DOHH2 (cell line): ENCODE results near the gene CHI3L2.

ENCODE experiments used
- H3F3A ChIP-seq: fragments of 200-600 bp; sonication (generic), shearing (Covaris generic); 2 replicates; pipeline ENCODE4 v1.6.0; 2016; ENCODE audit warnings: antibody characterized with exemption, mild to moderate bottlenecking; ENCODE audit not compliant: control insufficient read depth, insufficient read depth
- H3K27ac ChIP-seq: fragments of 200-600 bp; sonication (generic); 2 replicates; pipeline ENCODE4 v1.5.1; 2014; ENCODE audit warnings: low read depth, mild to moderate bottlenecking, low read length, moderate library complexity
- H3K27me3 ChIP-seq: fragments of 200-600 bp; sonication (generic); 2 replicates; pipeline ENCODE4 v1.6.1; 2014; ENCODE audit warnings: mild to moderate bottlenecking, low read length, mixed read lengths; ENCODE audit not compliant: control insufficient read depth
- H3K36me3 ChIP-seq: fragments of 200-600 bp; sonication (generic); 2 replicates; pipeline ENCODE4 v1.6.1; 2014; ENCODE audit warnings: mild to moderate bottlenecking, low read length, moderate library complexity, mixed read lengths; ENCODE audit not compliant: control insufficient read depth
- H3K4me1 ChIP-seq: fragments of 200-600 bp; sonication (generic); 2 replicates; pipeline ENCODE4 v1.6.1; 2014; ENCODE audit warnings: mild to moderate bottlenecking, low read length, mixed read lengths; ENCODE audit not compliant: control insufficient read depth
- H3K4me2 ChIP-seq: fragments of 200-600 bp; sonication (generic); 2 replicates; pipeline ENCODE4 v1.6.0; 2014; ENCODE audit warnings: mild to moderate bottlenecking, low read length, moderate library complexity
- H3K4me3 ChIP-seq: fragments of 200-600 bp; sonication (generic); 2 replicates; pipeline ENCODE4 v1.5.1; 2014; ENCODE audit warnings: mild to moderate bottlenecking, low read length, mixed read lengths
- H3K79me2 ChIP-seq: fragments of 200-600 bp; sonication (generic); 2 replicates; pipeline ENCODE4 v1.6.1; 2014; ENCODE audit warnings: mild to moderate bottlenecking, low read length, mixed read lengths; ENCODE audit not compliant: control insufficient read depth
- H3K9me2 ChIP-seq: fragments of 200-600 bp; sonication (generic); replicated peaks from 2 replicates; pipeline ENCODE4 v1.6.1; 2014; ENCODE audit warnings: mild to moderate bottlenecking, low read length, mixed read lengths; ENCODE audit not compliant: control insufficient read depth
- H3K9me3 ChIP-seq: fragments of 200-600 bp; sonication (generic); 2 replicates; pipeline ENCODE4 v1.6.1; 2014; ENCODE audit warnings: antibody characterized with exemption, low read length, mixed read lengths; ENCODE audit not compliant: control insufficient read depth, insufficient read depth
- H4K20me1 ChIP-seq: fragments of 200-600 bp; sonication (generic); 2 replicates; pipeline ENCODE4 v1.6.0; 2014; ENCODE audit warnings: low read depth, mild to moderate bottlenecking, antibody characterized with exemption, low read length, moderate library complexity; ENCODE audit not compliant: control insufficient read depth, insufficient read depth
- EZH2phosphoT487 ChIP-seq: fragments of 200-600 bp; sonication (generic); IDR thresholded peaks from 2 replicates; pipeline ENCODE4 v1.6.1; 2017; ENCODE audit warnings: borderline replicate concordance, mild to moderate bottlenecking, antibody characterized with exemption, low read length, moderate library complexity, mixed read lengths
- TF ChIP-seq, protein P1 (sequence below): fragments of 200-600 bp; sonication (generic); IDR thresholded peaks from one replicate; pipeline ENCODE4 v1.5.1; 2014; ENCODE audit warnings: antibody characterized with exemption, mild to moderate bottlenecking, low read depth, low read length; ENCODE audit not compliant: poor library complexity, severe bottlenecking

Gene CHI3L2

DNA sequence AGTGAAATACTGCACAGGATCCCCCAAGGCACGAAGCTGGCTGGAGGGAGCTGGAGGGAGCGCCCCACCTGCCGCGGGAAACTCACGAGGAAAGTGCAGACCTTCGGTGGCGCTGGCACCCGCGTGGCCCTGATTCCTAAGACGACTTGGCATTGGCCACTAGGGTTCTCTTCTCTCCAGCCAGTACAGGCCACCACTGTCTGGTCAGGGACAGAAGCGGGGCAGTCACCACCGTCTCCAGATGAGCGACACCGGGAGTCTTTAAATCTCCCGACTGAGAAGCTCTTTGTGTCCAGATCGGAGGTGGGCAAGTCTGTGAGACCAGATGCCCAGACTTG lies 43.9 kb downstream of the CHI3L2 start:
- Histone ChIP-seq H3K4me3 (no peak overlapping the region), H3K36me3 (no peaks in the 10 kb centered on the region)
- no peak for TF ChIP-seq EZH2phosphoT487
- TF ChIP-seq, protein P1, sequence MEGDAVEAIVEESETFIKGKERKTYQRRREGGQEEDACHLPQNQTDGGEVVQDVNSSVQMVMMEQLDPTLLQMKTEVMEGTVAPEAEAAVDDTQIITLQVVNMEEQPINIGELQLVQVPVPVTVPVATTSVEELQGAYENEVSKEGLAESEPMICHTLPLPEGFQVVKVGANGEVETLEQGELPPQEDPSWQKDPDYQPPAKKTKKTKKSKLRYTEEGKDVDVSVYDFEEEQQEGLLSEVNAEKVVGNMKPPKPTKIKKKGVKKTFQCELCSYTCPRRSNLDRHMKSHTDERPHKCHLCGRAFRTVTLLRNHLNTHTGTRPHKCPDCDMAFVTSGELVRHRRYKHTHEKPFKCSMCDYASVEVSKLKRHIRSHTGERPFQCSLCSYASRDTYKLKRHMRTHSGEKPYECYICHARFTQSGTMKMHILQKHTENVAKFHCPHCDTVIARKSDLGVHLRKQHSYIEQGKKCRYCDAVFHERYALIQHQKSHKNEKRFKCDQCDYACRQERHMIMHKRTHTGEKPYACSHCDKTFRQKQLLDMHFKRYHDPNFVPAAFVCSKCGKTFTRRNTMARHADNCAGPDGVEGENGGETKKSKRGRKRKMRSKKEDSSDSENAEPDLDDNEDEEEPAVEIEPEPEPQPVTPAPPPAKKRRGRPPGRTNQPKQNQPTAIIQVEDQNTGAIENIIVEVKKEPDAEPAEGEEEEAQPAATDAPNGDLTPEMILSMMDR, result no peak

DNA sequence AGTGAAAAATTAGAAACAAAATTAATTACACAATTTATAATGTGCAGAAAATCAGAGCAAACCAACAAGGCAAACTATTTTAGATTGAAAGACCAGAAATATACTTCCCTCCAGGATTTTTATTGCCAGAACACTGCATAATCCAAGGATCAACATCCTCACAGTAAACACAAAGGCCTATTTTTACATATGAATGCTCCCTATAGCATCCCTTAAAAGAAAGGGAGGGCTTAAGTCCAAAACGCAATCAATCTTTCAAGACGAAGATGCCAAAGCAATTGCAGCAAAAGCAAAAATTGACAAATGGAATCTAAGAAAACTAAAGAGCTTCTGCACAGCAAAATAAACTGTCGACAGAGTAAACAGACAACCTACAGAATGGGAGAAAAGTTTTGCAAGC lies 44.6 kb downstream of the CHI3L2 start:
- no peak overlapping the region for H3K4me3 ChIP-seq
- H3F3A ChIP-seq, result no peaks in the 10 kb centered on the region
- TF ChIP-seq EZH2phosphoT487, result no peak
- TF ChIP-seq, protein P1, result no peak
- peaks cover 9% of the 10 kb centered on the region; the same call in 1 of the 2 replicates for H3K9me3 ChIP-seq
- no peaks in the 10 kb centered on the region for H3K79me2 ChIP-seq
- no peak overlapping the region for H3K4me2 ChIP-seq
- no peaks in the 10 kb centered on the region for H3K9me2 ChIP-seq
- no peaks in the 10 kb centered on the region for H3K36me3 ChIP-seq
- peaks cover 12% of the 10 kb centered on the region for H3K27me3 ChIP-seq
- no peaks in the 10 kb centered on the region for H4K20me1 ChIP-seq
- H3K4me1 ChIP-seq, result peaks cover 12% of the 10 kb centered on the region
- no peak overlapping the region for H3K27ac ChIP-seq

More for the DNA sequence above, 43.9 kb downstream of the CHI3L2 start:
- Histone ChIP-seq H3F3A (no peaks in the 10 kb centered on the region), H3K4me2 (no peak overlapping the region), H3K9me3 (peaks cover 3% of the 10 kb centered on the region; the same call in 1 of the 2 replicates), H4K20me1 (no peaks in the 10 kb centered on the region), H3K9me2 (no peaks in the 10 kb centered on the region), H3K27ac (no peak overlapping the region), H3K4me1 (peaks cover 12% of the 10 kb centered on the region), H3K79me2 (no peaks in the 10 kb centered on the region), H3K27me3 (peaks cover 12% of the 10 kb centered on the region)

- H3K9me3 ChIP-seq, result peaks cover 10% of the 10 kb centered on the region; the same call in 1 of the 2 replicates
- H3K4me2 ChIP-seq, result no peak overlapping the region
- H3F3A ChIP-seq, result no peaks in the 10 kb centered on the region
- no peaks in the 10 kb centered on the region for H3K36me3 ChIP-seq
- H3K4me1 ChIP-seq, result peaks cover 12% of the 10 kb centered on the region
- peaks cover 12% of the 10 kb centered on the region for H3K27me3 ChIP-seq
- H3K9me2 ChIP-seq, result no peaks in the 10 kb centered on the region
- H3K79me2 ChIP-seq, result no peaks in the 10 kb centered on the region
- H3K27ac ChIP-seq, result no peak overlapping the region
- TF ChIP-seq, protein P1, result no peak
- no peak for TF ChIP-seq EZH2phosphoT487
- no peaks in the 10 kb centered on the region for H4K20me1 ChIP-seq
- no peak overlapping the region for H3K4me3 ChIP-seq
Observed at GRCh38 chr1:111274653-111275052, 47.1 kb downstream of the CHI3L2 start.
